IMR-90 (cell line): ENCODE measurements around the gene DMD. TPM values are rescaled to one million over a fixed set of nuclear protein-coding genes. Genes with fewer than 3 reads are reported as not detected.

ENCODE experiments used
- ATAC-seq: fragments of 200-7000 bp; cut with Tn5 transposase; 2 replicates; pipeline ENCODE4 v1.9.1; 2020; ENCODE audit warnings: low read depth, mild to moderate bottlenecking, moderate library complexity
- BruUV-seq: library from RNA; stranded (reverse); fragments of 400-500 nt; replicated peaks from 2 replicates; lab custom pipeline; 2021; lab: Mats Ljungman, UMichigan
- CTCF ChIA-PET: fragments of 300-600 bp; formaldehyde crosslinking; extraction: SDS; loops from one replicate; lab custom pipeline; 2021; ENCODE audit warnings: antibody characterized with exemption; lab: Yijun Ruan, JAX
- POLR2A ChIA-PET: fragments of 300-600 bp; sonication (Branson Sonifier 250); formaldehyde crosslinking; loops from one replicate; lab custom pipeline; 2022; ENCODE audit warnings: antibody characterized with exemption; ENCODE audit not compliant: unreplicated experiment; lab: Charles Lee
- DNase-seq: peaks from one replicate; pipeline ENCODE4 v3.0.0; 2013
- H2AFZ ChIP-seq: replicated peaks from 2 replicates; pipeline ENCODE3; 2013; ENCODE audit warnings: low read length, mild to moderate bottlenecking; ENCODE audit not compliant: poor library complexity
- H2AK5ac ChIP-seq: 2 replicates; pipeline ENCODE4 v1.6.1; 2013; ENCODE audit warnings: low read depth, low read length, inconsistent platforms
- H2AK9ac ChIP-seq: replicated peaks from 2 replicates; pipeline ENCODE3; 2013; ENCODE audit warnings: mild to moderate bottlenecking, low read depth, low read length, moderate library complexity; ENCODE audit not compliant: poor library complexity
- H2BK120ac ChIP-seq: 2 replicates; pipeline ENCODE4 v1.6.1; 2013; ENCODE audit warnings: low read depth, low read length, inconsistent platforms
- H2BK15ac ChIP-seq: 3 replicates; pipeline ENCODE4 v1.6.1; 2013; ENCODE audit warnings: low read depth, low read length, inconsistent platforms
- H2BK20ac ChIP-seq: 2 replicates; pipeline ENCODE4 v1.6.1; 2013; ENCODE audit warnings: low read depth, mild to moderate bottlenecking, inconsistent platforms, low read length, moderate library complexity
- H2BK5ac ChIP-seq: 2 replicates; pipeline ENCODE4 v1.6.1; 2013; ENCODE audit warnings: mild to moderate bottlenecking, low read depth, low read length, inconsistent platforms; ENCODE audit not compliant: poor library complexity, severe bottlenecking
- H3K14ac ChIP-seq: replicated peaks from 2 replicates; pipeline ENCODE4 v1.6.1; 2013; ENCODE audit warnings: low read depth, low read length, inconsistent platforms
- H3K18ac ChIP-seq: 2 replicates; pipeline ENCODE4 v1.6.1; 2013; ENCODE audit warnings: low read depth, low read length, control low read depth
- H3K23ac ChIP-seq: 2 replicates; pipeline ENCODE4 v1.6.1; 2013; ENCODE audit warnings: low read depth, low read length, inconsistent platforms
- H3K27ac ChIP-seq: 2 replicates; pipeline ENCODE4 v1.5.1; 2013; ENCODE audit warnings: mild to moderate bottlenecking, control low read depth, low read length; ENCODE audit not compliant: insufficient read depth
- H3K27me3 ChIP-seq: 2 replicates; pipeline ENCODE4 v1.6.1; 2013; ENCODE audit warnings: low read length; ENCODE audit not compliant: control insufficient read depth, insufficient read depth
- H3K36me3 ChIP-seq: 2 replicates; pipeline ENCODE4 v1.6.1; 2013; ENCODE audit warnings: low read length, mixed read lengths; ENCODE audit not compliant: control insufficient read depth, insufficient read depth
- H3K4ac ChIP-seq: 2 replicates; pipeline ENCODE4 v1.6.1; 2013; ENCODE audit warnings: low read depth, low read length, inconsistent platforms
- H3K4me1 ChIP-seq: 2 replicates; pipeline ENCODE4 v1.6.1; 2013; ENCODE audit warnings: low read length, mixed read lengths; ENCODE audit not compliant: control insufficient read depth, insufficient read depth
- H3K4me2 ChIP-seq: 2 replicates; pipeline ENCODE4 v1.6.1; 2013; ENCODE audit warnings: low read depth, mild to moderate bottlenecking, control low read depth, low read length, moderate library complexity
- H3K4me3 ChIP-seq: 2 replicates; pipeline ENCODE4 v1.5.1; 2013; ENCODE audit warnings: low read depth, mild to moderate bottlenecking, control low read depth, low read length, moderate library complexity; ENCODE audit not compliant: insufficient read depth
- H3K56ac ChIP-seq: 2 replicates; pipeline ENCODE4 v1.6.1; 2013; ENCODE audit warnings: low read length, inconsistent platforms; ENCODE audit not compliant: insufficient read depth; ENCODE audit errors: extremely low read depth
- H3K79me1 ChIP-seq, 2 experiments: 2 replicates each; pipeline ENCODE4 v1.6.1; 2013; ENCODE audit warnings: low read length in 2 of 2, inconsistent platforms in 1 of 2, low read depth in 1 of 2
- H3K9ac ChIP-seq: 2 replicates; pipeline ENCODE4 v1.6.1; 2013; ENCODE audit warnings: low read depth, low read length, control low read depth
- H3K9me1 ChIP-seq: 2 replicates; pipeline ENCODE4 v1.6.1; 2013; ENCODE audit warnings: low read length, inconsistent platforms; ENCODE audit not compliant: insufficient read depth
- H3K9me3 ChIP-seq: 2 replicates; pipeline ENCODE4 v1.6.1; 2013; ENCODE audit warnings: low read length; ENCODE audit not compliant: control insufficient read depth, insufficient read depth
- H4K20me1 ChIP-seq: 2 replicates; pipeline ENCODE4 v1.6.1; 2013; ENCODE audit warnings: low read length, inconsistent platforms; ENCODE audit not compliant: insufficient read depth
- H4K5ac ChIP-seq: 2 replicates; pipeline ENCODE4 v1.6.1; 2013; ENCODE audit warnings: mild to moderate bottlenecking, low read depth, low read length, control low read depth
- H4K8ac ChIP-seq, 2 experiments: 2 replicates each; pipeline ENCODE4 v1.6.1; 2013; ENCODE audit warnings: low read depth in 2 of 2, low read length in 2 of 2, control low read depth in 1 of 2, inconsistent platforms in 1 of 2
- H4K91ac ChIP-seq: 2 replicates; pipeline ENCODE4 v1.6.1; 2013; ENCODE audit warnings: low read depth, low read length, inconsistent platforms; ENCODE audit not compliant: insufficient read depth
- BHLHE40 ChIP-seq: fragments of 150-350 bp; IDR thresholded peaks from 2 replicates; pipeline ENCODE4 v1.6.1; 2016; ENCODE audit warnings: mild to moderate bottlenecking, low read depth, low read length
- CEBPB ChIP-seq: IDR thresholded peaks from 2 replicates; pipeline ENCODE4 v1.6.1; 2012; ENCODE audit warnings: low read depth, low read length, improper control_type of control experiment
- CHD1 ChIP-seq: IDR thresholded peaks from 2 replicates; pipeline ENCODE4 v1.6.1; 2012; ENCODE audit warnings: low read depth, low read length, improper control_type of control experiment
- CTCF ChIP-seq: conservative IDR thresholded peaks from 2 replicates; pipeline ENCODE4 v1.5.1; 2012; ENCODE audit warnings: mild to moderate bottlenecking, low read depth, low read length, improper control_type of control experiment
- ELK1 ChIP-seq: fragments of 150-350 bp; IDR thresholded peaks from 2 replicates; pipeline ENCODE4 v1.6.1; 2016; ENCODE audit warnings: low read depth, mild to moderate bottlenecking, low read length, moderate library complexity, borderline replicate concordance
- FOS ChIP-seq: fragments of 150-350 bp; IDR thresholded peaks from 2 replicates; pipeline ENCODE4 v1.6.1; 2016; ENCODE audit warnings: low read depth, low read length
- MAFK ChIP-seq: IDR thresholded peaks from 2 replicates; pipeline ENCODE4 v1.6.1; 2012; ENCODE audit warnings: low read depth, low read length, improper control_type of control experiment
- MAZ ChIP-seq: IDR thresholded peaks from 2 replicates; pipeline ENCODE4 v1.6.1; 2012; ENCODE audit warnings: low read depth, mild to moderate bottlenecking, low read length, improper control_type of control experiment, moderate library complexity, borderline replicate concordance
- MXI1 ChIP-seq: IDR thresholded peaks from 2 replicates; pipeline ENCODE4 v1.6.1; 2012; ENCODE audit warnings: low read depth, mild to moderate bottlenecking, low read length, moderate library complexity, borderline replicate concordance
- NFE2L2 ChIP-seq: fragments of 150-350 bp; IDR thresholded peaks from 2 replicates; pipeline ENCODE4 v1.6.1; 2016; ENCODE audit warnings: low read depth, mild to moderate bottlenecking, low read length
- POLR2A ChIP-seq: IDR thresholded peaks from 2 replicates; pipeline ENCODE4 v1.6.1; 2012; ENCODE audit warnings: mild to moderate bottlenecking, low read depth, low read length
- RAD21 ChIP-seq: IDR thresholded peaks from 2 replicates; pipeline ENCODE4 v1.6.1; 2012; ENCODE audit warnings: low read length, improper control_type of control experiment
- RCOR1 ChIP-seq: IDR thresholded peaks from 2 replicates; pipeline ENCODE4 v1.6.1; 2012; ENCODE audit warnings: mild to moderate bottlenecking, low read length, improper control_type of control experiment; ENCODE audit not compliant: insufficient replicate concordance
- RFX5 ChIP-seq: IDR thresholded peaks from 2 replicates; pipeline ENCODE4 v1.8.0; 2012; ENCODE audit warnings: low read depth, mild to moderate bottlenecking, low read length, moderate library complexity
- SMC3 ChIP-seq: fragments of 150-350 bp; IDR thresholded peaks from 2 replicates; pipeline ENCODE4 v1.6.1; 2016; ENCODE audit warnings: low read depth, mild to moderate bottlenecking, antibody characterized with exemption, low read length, moderate library complexity
- USF2 ChIP-seq: fragments of 150-350 bp; IDR thresholded peaks from 2 replicates; pipeline ENCODE4 v1.6.1; 2017; ENCODE audit warnings: mild to moderate bottlenecking, antibody characterized with exemption, low read length, low read depth
- WGBS, 2 experiments: methylation state at CpG; one replicate each; pipeline versions ENCODE4 v1.1.5 to v1.1.7; 2013; ENCODE audit warnings: missing lambda C conversion rate in 2 of 2; ENCODE audit not compliant: insufficient read length in 1 of 2; ENCODE audit errors: extremely low coverage in 2 of 2; 5-methylcytosine and 5-hydroxymethylcytosine counted together
- dilution Hi-C: fragments of 300-500 bp; cut with HindIII; formaldehyde crosslinking; loops from one replicate; pipeline ENCODE4 v1.14.3; 2018; ENCODE audit warnings: low sequenced_read_pairs; ENCODE audit not compliant: unreplicated experiment
- in situ Hi-C: fragments of 300-500 bp; cut with MboI; formaldehyde crosslinking; loops from 3 replicates; pipeline ENCODE4 v1.14.3; 2019; ENCODE audit warnings: low sequenced_read_pairs, inconsistent platforms, mixed read lengths
- intact Hi-C: fragments of 100-400 bp; cut with micrococcal nuclease; formaldehyde crosslinking; loops from 2 replicates; pipeline ENCODE4 v1.10.0; 2022
- polyA plus RNA-seq, 3 experiments: library from polyadenylated mRNA; depleted of rRNA; stranded (reverse); fragments of >200 nt; gene quantifications; 2 replicates each; pipeline ENCODE4 v1.2.3, GENCODE V29; 2012; ENCODE audit warnings: low replicate concordance in 1 of 3
- total RNA-seq: library from RNA; depleted of rRNA; stranded (reverse); fragments of >200 nt; gene quantifications from 2 replicates; pipeline ENCODE4 v1.2.3, GENCODE V29; 2012

The DMD gene
- total and polyA plus RNA-seq, 2 of the 4 experiments (the other 2 are of a cell fraction) = 6.6 to 11.8 TPM

GRCh38 chrX:31894152-31894551 is 1317.2 kb downstream of the DMD start:
- TF ChIP-seq RCOR1 = no peak
- no peak for TF ChIP-seq FOS
- TF ChIP-seq USF2 = no peak
- no peak for TF ChIP-seq BHLHE40
- TF ChIP-seq NFE2L2 = no peak
- TF ChIP-seq CEBPB = no peak
- no peak for TF ChIP-seq RFX5
- TF ChIP-seq CTCF = no peak
- no peak for TF ChIP-seq RAD21
- no peak for TF ChIP-seq MXI1
- no peak for TF ChIP-seq CHD1
- TF ChIP-seq SMC3 = no peak
- no peak for TF ChIP-seq POLR2A
- TF ChIP-seq MAZ = no peak
- no peak for TF ChIP-seq MAFK
- TF ChIP-seq ELK1 = no peak
- Histone ChIP-seq H2BK5ac (no peak overlapping the region), H3K4me3 (no peak overlapping the region), H4K20me1 (no peaks in the 10 kb centered on the region), H3K27me3 (no peaks in the 10 kb centered on the region), H2AK5ac (no peak overlapping the region), H3K36me3 (no peaks in the 10 kb centered on the region), H3K9me3 (no peaks in the 10 kb centered on the region), H2BK15ac (no peak overlapping the region), H3K18ac (no peak overlapping the region), H3K4me1 (no peaks in the 10 kb centered on the region), H4K5ac (no peak overlapping the region), H2BK20ac (no peak overlapping the region), H2BK120ac (no peak overlapping the region), H4K91ac (no peak overlapping the region), H4K8ac (no peak overlapping the region), H3K23ac (no peak overlapping the region), H2AFZ (no peak overlapping the region), H3K4me2 (no peak overlapping the region), H3K56ac (no peak overlapping the region), H3K79me1 (no peaks in the 10 kb centered on the region), H3K4ac (no peak overlapping the region), H3K9me1 (no peaks in the 10 kb centered on the region), H2AK9ac (no peak overlapping the region), H3K14ac (no peak overlapping the region), H3K9ac (no peak overlapping the region), H3K27ac (no peak overlapping the region)
- intact Hi-C loops (no loop called here), in situ Hi-C loops (no loop called here), dilution Hi-C loops (no loop called here)
- ATAC-seq (no peak), DNase-seq (no peak)
- ChIA-PET CTCF (no interaction called here), POLR2A (no interaction called here)
- 53% methylated on average over 5 of the region's 7 CpGs; no CpG with 5 or more reads in 1 of the 2 experiments for WGBS, 2 experiments
- BruUV-seq = no TSS peak
